Measurements from ENCODE around the gene RELCH.

RELCH gene

DNA sequence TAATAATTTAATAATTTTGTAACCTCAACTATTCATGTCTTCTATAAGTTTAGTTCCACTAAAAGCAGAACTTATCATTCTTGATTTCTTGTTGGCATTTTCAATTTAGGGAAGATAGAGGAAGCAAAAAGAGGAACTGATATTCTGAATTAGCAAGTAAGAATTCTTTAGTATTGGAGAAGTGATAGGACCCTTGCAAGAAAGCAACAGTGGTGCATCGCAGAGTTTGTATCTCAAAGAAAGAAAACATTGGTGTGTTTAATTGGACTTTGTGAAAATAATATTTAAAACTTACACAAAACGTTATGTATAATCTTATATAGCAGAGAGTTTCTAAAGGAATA lies 101.6 kb downstream of the RELCH start:
- Histone ChIP-seq H3K4me3 (ENCODE audit: low read length) (no peak overlapping the region), H3K27me3 (ENCODE audit: control insufficient read depth, insufficient read depth, low read length) (no peaks in the 10 kb centered on the region), H3K9me3 (replicated peaks; ENCODE audit: low read length) (no peaks in the 10 kb centered on the region), H3K9ac (ENCODE audit: low read depth, low read length) (no peak overlapping the region), H3K36me3 (ENCODE audit: insufficient read depth, low read length) (peaks cover 21% of the 10 kb centered on the region), H3K4me2 (ENCODE audit: low read length) (no peak overlapping the region), H3K4me1 (ENCODE audit: control insufficient read depth, insufficient read depth, low read length) (no peaks in the 10 kb centered on the region)

DNA sequence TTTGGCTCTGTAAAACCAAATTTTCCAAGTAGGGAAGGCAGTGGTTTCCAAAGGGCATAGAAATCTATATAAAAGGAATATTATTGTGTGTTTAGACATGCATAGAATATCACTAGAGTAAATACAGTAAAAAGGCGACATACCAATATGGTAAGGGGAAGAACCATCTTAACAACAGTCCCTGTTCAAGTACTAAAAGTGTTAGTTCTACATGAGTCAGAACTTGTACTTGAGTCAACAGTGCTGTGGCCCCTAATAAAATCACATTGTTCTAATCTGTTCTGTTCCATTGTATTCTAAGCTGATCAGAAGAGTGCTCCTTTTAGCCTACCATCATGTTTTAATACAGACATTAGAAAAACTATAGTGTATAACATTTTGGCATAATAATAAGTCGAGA lies 102.0 kb downstream of the RELCH start:
- H3K4me3 ChIP-seq (ENCODE audit: low read length), result no peak overlapping the region

DNA sequence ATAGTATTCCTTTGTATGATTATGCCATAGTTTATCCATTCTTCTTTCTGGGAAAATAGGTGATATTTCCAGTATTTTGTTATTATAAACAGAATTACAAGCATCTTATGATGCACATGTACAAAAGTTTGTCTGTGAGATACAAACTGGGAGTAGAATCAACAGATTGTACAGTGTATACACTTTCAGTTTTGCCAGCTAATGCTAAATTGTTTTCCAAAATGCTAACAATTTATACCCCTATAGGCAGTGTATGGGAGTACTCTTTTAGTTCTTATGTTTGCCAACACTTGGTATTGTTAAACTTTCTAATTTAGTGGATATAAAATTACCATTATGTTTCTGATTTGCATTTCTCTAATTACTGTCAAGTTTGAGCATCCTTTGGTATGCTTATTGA lies 107.0 kb downstream of the RELCH start:
- Histone ChIP-seq H3K4me3 (ENCODE audit: low read length) (no peak overlapping the region), H3K4me2 (ENCODE audit: low read length) (no peak overlapping the region), H3K9ac (ENCODE audit: low read depth, low read length) (no peak overlapping the region), H3K36me3 (ENCODE audit: insufficient read depth, low read length) (peaks cover 17% of the 10 kb centered on the region), H3K27me3 (ENCODE audit: control insufficient read depth, insufficient read depth, low read length) (no peaks in the 10 kb centered on the region), H3K4me1 (ENCODE audit: control insufficient read depth, insufficient read depth, low read length) (no peaks in the 10 kb centered on the region), H3K9me3 (replicated peaks; ENCODE audit: low read length) (no peaks in the 10 kb centered on the region)

More for the DNA sequence above, 102.0 kb downstream of the RELCH start:
- Histone ChIP-seq H3K36me3 (ENCODE audit: insufficient read depth, low read length) (peaks cover 25% of the 10 kb centered on the region), H3K27me3 (ENCODE audit: control insufficient read depth, insufficient read depth, low read length) (no peaks in the 10 kb centered on the region), H3K9me3 (replicated peaks; ENCODE audit: low read length) (no peaks in the 10 kb centered on the region), H3K4me1 (ENCODE audit: control insufficient read depth, insufficient read depth, low read length) (no peaks in the 10 kb centered on the region), H3K4me2 (ENCODE audit: low read length) (no peak overlapping the region), H3K9ac (ENCODE audit: low read depth, low read length) (no peak overlapping the region)

DNA sequence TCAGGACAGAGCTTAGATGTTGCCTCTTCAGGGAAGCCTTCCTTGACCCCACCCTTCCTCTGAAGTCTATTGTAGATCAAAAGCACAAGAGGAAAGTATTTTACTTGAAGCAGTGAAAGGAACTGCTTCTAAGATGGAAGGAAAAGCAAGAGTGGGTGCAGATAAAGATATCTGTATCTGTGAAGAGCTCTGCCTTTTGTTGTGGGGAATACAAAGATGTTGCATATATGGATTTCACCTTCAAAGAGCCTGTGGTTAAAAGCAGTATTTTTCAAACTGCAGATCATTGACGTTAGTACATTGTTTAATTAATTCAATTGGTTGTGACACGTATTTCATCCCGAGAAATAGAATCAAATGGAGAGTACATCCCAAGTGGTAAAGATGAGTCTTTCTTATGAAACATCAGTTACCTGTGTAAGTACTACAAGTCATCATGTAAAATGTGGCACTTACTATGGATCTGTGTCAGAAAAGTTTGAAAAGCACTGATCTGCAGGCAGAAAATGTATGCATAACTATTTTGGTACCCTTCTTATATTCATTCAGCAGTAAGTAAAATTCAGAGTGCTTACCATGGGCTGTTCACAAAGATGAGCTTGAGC lies 113.4 kb downstream of the RELCH start:
- Histone ChIP-seq H3K27me3 (ENCODE audit: control insufficient read depth, insufficient read depth, low read length) (no peaks in the 10 kb centered on the region), H3K36me3 (ENCODE audit: insufficient read depth, low read length) (peaks cover 11% of the 10 kb centered on the region), H3K4me3 (ENCODE audit: low read length) (no peak overlapping the region), H3K4me1 (ENCODE audit: control insufficient read depth, insufficient read depth, low read length) (no peaks in the 10 kb centered on the region), H3K9ac (ENCODE audit: low read depth, low read length) (no peak overlapping the region), H3K9me3 (replicated peaks; ENCODE audit: low read length) (no peaks in the 10 kb centered on the region), H3K4me2 (ENCODE audit: low read length) (no peak overlapping the region)

DNA sequence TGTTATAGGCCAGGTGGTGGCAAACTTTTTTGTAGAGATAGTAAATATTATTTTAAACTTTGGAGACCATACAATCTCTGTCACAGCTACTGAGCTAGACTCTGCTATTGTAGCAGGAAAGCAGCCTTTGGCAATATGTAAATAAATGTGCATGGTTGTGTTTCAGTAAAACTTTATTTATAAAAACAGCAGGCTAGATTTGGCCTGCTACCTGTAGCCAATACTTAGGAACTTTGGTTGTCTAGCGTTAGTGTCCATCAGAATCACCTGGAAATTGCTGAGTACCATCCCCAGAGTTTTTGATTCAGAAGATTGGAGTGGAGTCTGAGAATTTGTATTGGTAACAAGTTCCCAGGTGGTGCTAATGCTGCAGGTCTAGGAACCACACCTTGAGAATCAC lies 114.3 kb downstream of the RELCH start:
- Histone ChIP-seq H3K9ac (ENCODE audit: low read depth, low read length) (no peak overlapping the region), H3K9me3 (replicated peaks; ENCODE audit: low read length) (no peaks in the 10 kb centered on the region), H3K4me2 (ENCODE audit: low read length) (no peak overlapping the region), H3K4me3 (ENCODE audit: low read length) (no peak overlapping the region), H3K4me1 (ENCODE audit: control insufficient read depth, insufficient read depth, low read length) (no peaks in the 10 kb centered on the region), H3K36me3 (ENCODE audit: insufficient read depth, low read length) (peaks cover 11% of the 10 kb centered on the region), H3K27me3 (ENCODE audit: control insufficient read depth, insufficient read depth, low read length) (no peaks in the 10 kb centered on the region)

DNA sequence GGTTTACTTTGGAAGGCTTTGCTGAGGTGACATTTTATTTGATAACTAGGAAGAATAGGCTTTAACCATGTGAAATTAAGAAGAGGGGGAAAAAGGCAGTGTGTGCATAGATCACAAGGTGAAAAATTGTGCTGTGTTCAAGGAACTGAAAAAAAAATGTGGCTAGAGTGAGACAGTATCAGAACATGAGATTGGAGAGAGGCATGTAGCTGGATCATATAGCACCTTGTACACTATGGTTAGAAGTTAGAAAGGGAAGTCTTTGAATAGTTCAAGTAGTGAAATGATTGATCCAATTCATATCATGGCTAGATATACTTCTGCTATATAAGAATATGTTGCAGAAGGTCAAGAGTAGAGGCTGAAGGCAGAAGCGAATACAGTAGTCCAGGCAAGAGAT lies 125.8 kb downstream of the RELCH start:
- Histone ChIP-seq H3K4me2 (ENCODE audit: low read length) (no peak overlapping the region), H3K9ac (ENCODE audit: low read depth, low read length) (no peak overlapping the region), H3K4me3 (ENCODE audit: low read length) (no peak overlapping the region), H3K9me3 (replicated peaks; ENCODE audit: low read length) (no peaks in the 10 kb centered on the region), H3K36me3 (ENCODE audit: insufficient read depth, low read length) (peaks cover 11% of the 10 kb centered on the region), H3K4me1 (ENCODE audit: control insufficient read depth, insufficient read depth, low read length) (no peaks in the 10 kb centered on the region), H3K27me3 (ENCODE audit: control insufficient read depth, insufficient read depth, low read length) (no peaks in the 10 kb centered on the region)

DNA sequence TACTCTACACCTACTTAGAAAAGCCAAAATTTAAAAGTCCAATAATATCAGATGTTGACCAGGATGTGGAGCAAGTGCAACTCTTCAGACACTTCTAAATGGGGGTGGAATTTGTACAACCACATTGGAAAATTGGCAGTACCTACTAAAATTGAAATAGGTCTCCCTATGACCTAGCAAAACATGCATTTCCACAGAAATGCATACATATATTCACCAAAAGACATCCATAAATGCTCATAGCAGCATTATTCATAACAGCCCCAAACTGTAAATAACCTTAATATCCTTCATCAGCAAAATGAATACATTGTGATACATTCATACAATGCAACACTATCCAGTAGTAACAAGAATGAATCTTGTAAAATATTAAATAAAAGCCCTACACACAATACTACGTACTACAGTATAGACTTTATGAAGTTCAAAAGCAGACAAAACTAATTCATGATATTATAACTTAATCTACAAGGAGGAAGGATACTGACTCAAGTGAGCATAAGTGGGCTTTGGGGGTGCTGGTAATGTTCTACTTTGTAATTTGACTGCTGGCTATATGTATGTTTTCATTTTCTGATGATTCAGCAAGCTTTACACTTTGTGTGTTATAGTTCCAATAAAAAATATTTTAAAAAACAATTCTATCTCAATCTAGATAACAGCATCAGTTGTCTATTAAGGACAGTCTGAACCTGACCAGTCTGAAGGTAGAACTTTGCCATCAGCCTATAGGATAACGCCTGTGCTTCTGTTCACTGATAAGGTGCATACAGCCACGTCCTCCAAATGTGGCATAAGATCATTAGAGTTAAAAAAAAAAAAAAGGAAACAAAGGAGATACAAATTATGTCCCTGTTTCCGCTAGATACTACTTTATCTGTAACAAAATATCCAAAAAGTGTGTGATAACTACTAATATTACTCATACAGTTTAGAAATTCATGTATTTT lies 131.4 kb downstream of the RELCH start:
- Histone ChIP-seq H3K9me3 (replicated peaks; ENCODE audit: low read length) (no peaks in the 10 kb centered on the region), H3K9ac (ENCODE audit: low read depth, low read length) (no peak overlapping the region), H3K27me3 (ENCODE audit: control insufficient read depth, insufficient read depth, low read length) (peaks cover 14% of the 10 kb centered on the region), H3K4me1 (ENCODE audit: control insufficient read depth, insufficient read depth, low read length) (no peaks in the 10 kb centered on the region), H3K4me3 (ENCODE audit: low read length) (no peak overlapping the region), H3K36me3 (ENCODE audit: insufficient read depth, low read length) (no peaks in the 10 kb centered on the region), H3K4me2 (ENCODE audit: low read length) (no peak overlapping the region)

DNA sequence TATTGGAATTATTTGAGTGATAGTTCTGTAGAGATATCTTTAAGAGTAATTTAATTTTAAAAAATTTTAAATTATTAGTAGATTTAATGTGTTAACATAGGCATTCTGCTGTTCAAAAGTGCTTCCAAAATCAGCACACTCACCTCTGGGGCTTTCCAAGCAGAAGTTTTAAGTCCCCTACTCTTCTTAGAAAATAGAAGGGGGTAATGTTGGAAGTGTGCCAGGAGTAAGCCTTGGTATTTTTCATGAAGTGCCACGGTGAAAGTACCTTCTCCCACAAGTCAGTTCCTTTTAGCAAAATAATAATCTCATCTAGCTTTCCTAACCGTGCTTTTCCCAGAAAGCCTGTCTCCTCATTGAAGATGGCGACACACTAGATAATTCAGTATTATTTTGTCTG lies 134.1 kb downstream of the RELCH start:
- Histone ChIP-seq H3K27me3 (ENCODE audit: control insufficient read depth, insufficient read depth, low read length) (peaks cover 38% of the 10 kb centered on the region), H3K4me3 (ENCODE audit: low read length) (no peak overlapping the region), H3K9ac (ENCODE audit: low read depth, low read length) (no peak overlapping the region), H3K4me1 (ENCODE audit: control insufficient read depth, insufficient read depth, low read length) (peaks cover 12% of the 10 kb centered on the region), H3K9me3 (replicated peaks; ENCODE audit: low read length) (no peaks in the 10 kb centered on the region), H3K4me2 (ENCODE audit: low read length) (no peak overlapping the region), H3K36me3 (ENCODE audit: insufficient read depth, low read length) (no peaks in the 10 kb centered on the region)

DNA sequence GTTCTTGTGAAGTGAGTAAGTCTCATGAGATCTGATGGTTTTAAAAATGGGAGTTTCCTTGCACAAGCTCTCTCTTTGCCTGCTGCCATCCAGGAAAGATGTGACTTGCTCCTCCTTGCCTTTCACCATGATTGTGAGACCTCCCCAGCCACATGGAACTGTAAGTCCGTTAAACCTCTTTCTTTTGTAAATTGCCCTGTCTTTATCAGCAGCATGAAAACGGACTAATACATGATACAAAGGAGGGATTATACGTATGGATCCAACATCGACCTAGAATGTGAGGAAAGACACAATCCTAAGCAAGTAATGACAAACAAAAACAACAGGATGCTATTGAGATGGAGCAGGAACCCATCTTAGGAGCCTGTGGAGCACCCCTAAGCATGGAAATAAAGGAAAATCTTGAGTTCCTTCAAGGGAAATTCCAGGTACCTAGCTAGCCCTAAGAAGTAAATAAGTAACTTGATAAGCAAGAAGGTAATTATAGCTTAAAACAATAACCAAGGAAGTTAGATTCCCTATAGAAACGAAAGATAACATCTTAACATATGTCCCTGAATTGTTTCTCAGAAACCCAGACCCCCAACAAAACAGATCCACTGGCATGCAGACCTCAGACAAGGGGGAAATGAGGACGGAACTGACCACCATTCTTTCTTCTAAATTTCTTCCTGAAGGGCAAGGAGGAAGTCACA lies 136.6 kb downstream of the RELCH start:
- Histone ChIP-seq H3K4me1 (ENCODE audit: control insufficient read depth, insufficient read depth, low read length) (peaks cover 13% of the 10 kb centered on the region), H3K4me2 (ENCODE audit: low read length) (no peak overlapping the region), H3K36me3 (ENCODE audit: insufficient read depth, low read length) (no peaks in the 10 kb centered on the region), H3K9ac (ENCODE audit: low read depth, low read length) (no peak overlapping the region), H3K4me3 (ENCODE audit: low read length) (no peak overlapping the region), H3K27me3 (ENCODE audit: control insufficient read depth, insufficient read depth, low read length) (peaks cover 59% of the 10 kb centered on the region), H3K9me3 (replicated peaks; ENCODE audit: low read length) (no peaks in the 10 kb centered on the region)

DNA sequence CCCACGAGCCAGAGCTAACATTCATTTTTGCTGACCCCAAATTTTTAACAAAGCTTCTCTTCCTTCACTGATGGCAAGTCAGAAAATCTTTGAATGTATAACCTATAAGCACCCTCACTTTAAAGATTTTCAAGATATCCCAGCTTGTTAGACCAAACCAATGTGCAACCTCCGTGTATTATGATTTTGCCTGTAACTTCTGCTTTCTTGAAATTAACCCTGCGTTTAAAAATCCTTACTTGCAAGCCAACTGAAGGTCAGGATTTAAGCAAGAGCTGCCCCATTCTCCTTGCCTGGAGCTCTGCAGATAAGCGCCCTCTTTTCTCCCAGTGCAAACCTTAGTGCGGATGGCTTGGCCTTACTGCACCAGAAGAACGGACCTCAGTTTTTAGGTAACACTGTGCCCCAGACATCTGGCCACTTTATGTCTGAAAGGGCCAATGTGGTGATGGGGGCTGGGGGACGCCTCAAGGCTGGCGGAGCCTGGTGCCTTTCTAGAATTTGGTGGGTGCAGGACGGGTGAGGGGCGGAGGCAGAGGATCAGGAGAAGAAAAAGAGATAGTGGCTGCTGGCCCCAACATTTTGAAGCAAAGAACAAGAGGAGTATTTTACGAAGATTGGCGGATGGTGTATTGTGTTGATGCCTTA lies 137.2 kb downstream of the RELCH start:
- Histone ChIP-seq H3K27me3 (ENCODE audit: control insufficient read depth, insufficient read depth, low read length) (peaks cover 59% of the 10 kb centered on the region), H3K4me2 (ENCODE audit: low read length) (peak overlapping the region; percentile 50), H3K4me3 (ENCODE audit: low read length) (no peak overlapping the region), H3K4me1 (ENCODE audit: control insufficient read depth, insufficient read depth, low read length) (peaks cover 20% of the 10 kb centered on the region), H3K9ac (ENCODE audit: low read depth, low read length) (no peak overlapping the region), H3K36me3 (ENCODE audit: insufficient read depth, low read length) (no peaks in the 10 kb centered on the region), H3K9me3 (replicated peaks; ENCODE audit: low read length) (no peaks in the 10 kb centered on the region)
